GM19463 (cell line): ENCODE data around the gene CXCL10.
"Not testable (repeated sequence)": the region's sequence is repeated elsewhere in the genome, so short reads cannot be mapped to it uniquely, and the experiment has no call there.

Experiments used
- ATAC-seq: cut with Tn5 transposase; IDR thresholded peaks from one replicate; pipeline ENCODE4 v1.9.1; 2021; ENCODE audit warnings: mild to moderate bottlenecking, moderate library complexity; ENCODE audit not compliant: unreplicated experiment

The CXCL10 gene

GRCh38 chr4:76029300-76029699 lies 6.0 kb upstream of the CXCL10 start:
- ATAC-seq: no peak

DNA sequence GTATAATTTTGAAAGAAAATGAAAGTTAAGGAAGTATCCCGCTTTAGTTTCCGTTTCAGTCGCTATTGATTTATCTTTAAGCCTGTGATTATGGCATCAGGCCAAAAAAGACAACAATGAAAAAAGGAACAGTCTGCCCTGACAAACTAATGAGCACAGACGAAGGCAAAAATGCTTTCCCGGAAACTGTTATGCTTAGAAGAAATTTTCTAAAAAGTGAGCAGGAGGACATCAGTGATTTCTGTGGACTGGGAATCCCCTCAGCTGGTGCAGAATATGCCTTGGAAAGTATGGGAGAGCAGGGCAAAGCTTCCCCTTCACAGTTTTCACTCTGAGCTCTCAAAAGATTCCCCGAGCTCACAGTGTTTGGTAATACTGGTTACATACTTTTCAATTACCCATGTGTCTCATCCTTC lies 5.1 kb upstream of the CXCL10 start:
- ATAC-seq: no peak

DNA sequence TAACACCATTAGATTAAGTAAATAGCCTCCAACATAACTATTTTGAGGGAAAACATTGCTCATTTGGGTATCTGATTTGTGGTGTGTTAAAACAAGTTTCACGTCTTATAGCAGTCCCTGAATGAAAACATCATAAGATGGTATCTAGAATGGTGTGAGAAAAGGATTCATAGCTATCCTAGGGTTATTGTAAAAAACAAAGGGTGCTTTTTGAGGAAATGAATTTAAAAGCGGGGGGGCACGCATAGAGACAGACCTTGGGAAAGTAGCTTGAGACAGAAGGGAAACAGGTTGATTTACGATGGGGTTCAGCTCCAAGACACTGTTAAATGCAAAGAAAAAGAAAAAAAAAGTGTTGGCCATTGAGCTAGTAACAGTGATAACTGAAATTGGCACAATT lies 768 bp upstream of the CXCL10 start:
- ATAC-seq: no peak

DNA sequence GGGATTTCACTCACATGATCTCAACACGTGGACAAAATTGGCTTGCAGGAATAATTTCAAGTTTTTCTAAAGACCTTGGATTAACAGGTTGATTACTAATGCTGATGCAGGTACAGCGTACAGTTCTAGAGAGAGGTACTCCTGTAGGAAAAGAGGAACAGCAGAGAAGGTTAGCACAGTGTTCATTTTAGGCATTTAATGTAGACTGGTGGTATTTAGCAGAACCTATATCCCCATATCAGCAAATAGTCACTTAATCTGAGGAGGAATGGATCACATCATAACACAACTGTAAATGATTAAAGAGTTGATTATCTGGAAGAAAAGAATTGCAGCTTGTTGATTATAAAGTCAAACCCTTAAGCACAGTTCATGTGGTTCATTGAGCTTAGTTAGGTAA lies 620 bp downstream of the CXCL10 start:
- no peak for ATAC-seq

DNA sequence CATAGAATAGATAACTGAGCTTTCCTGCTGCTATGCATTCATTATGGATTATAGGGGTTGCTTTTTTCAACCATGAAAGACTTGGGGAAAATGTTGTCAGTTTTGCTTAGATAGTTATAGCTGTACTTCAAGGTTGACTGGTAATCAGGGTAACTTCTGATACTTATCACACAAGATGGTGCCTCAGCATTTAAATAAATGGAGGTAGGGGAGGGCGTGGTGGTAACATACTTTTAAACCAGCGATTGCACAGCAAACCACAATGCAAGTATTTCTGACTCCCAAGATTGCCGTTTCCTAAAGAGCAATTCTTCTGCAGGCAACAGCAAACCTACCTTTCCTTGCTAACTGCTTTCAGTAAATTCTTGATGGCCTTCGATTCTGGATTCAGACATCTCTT lies 1.3 kb downstream of the CXCL10 start:
- no peak for ATAC-seq

DNA sequence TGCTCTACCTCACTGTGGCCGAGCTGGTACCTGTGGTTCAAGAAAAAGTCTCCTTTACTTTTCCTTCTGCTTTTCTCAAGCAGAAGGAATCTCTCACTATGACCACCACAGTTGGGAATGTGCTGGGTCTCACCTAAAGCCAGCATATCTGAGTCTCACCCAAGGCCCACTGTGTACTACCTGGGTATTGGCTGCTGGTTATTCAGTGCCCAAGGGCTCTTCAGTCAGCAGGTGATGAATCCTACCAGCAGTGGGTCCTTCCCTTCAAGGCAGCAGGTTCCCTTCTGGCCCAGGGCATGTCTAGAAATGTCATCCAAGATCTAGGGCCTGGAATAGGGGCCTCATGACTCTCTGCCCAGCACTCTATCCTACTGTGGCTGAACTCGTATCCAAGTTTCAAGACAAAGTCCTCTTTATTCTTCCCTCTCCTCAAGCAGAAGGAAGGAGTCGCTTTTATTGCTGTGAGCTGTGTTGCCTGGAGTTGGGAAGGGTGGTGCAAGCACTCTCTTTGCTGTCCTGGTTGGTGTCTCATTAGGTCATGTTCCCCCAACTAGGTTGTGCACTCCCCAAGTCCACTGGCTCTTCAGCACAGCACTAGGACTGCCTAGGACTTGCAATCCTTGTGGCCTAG lies 6.1 kb downstream of the CXCL10 start:
- ATAC-seq: no peak

DNA sequence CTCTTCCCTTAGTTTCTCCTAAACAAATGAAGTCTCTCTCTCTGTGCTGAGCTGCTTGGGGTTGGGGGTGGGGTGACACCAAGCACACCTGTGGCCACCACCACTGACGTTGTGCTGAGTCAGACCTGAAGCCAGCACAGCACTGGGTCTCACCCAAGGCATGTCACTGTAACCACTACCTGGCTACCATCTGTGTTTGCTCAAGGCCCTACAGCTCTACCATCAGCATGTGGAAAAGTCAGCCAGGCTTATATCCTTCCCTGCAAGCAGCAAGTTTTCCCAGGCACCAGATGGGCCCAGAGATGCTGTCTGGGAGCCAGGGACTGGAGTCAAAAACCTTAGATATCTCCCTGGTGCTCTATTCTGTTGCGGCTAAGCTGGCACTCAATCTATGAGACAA lies 6.9 kb downstream of the CXCL10 start:
- ATAC-seq: peak; percentile 75

- ATAC-seq: no peak
Measured at GRCh38 chr4:76013540-76013939, 9.8 kb downstream of the CXCL10 start.

- no peak for ATAC-seq
Measured at GRCh38 chr4:76012388-76012801, 10.9 kb downstream of the CXCL10 start.

DNA sequence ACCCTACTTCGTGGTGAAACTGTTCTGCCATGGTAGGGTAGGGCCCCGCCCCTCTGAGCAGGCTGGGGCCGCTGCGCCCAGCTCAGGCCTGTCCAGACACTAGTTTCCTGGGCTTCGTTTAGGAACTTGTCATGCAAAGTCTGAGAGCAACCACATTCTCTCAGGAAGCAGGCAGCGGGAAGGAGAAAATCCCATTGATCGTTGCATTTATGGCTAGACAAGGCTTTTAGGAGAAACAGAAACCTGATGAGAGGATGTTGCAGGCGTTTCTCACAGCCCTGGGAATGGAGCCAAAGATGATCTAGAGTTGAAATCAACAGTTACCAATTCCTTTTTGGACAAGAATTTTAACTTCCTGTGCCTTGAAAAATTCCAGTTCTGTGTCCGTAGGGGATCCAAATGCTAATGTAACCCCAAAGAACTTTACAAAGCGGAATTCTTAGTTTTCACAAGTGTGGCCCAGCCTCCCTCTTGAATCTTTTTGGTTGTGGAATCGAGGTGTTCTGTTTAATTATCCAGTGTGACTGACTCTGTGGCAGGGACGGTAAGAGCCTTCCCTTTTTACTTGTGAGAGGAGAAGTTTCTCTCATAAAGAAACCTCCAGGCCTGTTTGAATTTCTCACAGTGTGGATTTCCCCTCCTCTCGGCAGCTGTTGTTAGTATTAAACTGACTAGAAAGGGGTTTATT lies 11.5 kb downstream of the CXCL10 start:
- ATAC-seq: peak; percentile 55

DNA sequence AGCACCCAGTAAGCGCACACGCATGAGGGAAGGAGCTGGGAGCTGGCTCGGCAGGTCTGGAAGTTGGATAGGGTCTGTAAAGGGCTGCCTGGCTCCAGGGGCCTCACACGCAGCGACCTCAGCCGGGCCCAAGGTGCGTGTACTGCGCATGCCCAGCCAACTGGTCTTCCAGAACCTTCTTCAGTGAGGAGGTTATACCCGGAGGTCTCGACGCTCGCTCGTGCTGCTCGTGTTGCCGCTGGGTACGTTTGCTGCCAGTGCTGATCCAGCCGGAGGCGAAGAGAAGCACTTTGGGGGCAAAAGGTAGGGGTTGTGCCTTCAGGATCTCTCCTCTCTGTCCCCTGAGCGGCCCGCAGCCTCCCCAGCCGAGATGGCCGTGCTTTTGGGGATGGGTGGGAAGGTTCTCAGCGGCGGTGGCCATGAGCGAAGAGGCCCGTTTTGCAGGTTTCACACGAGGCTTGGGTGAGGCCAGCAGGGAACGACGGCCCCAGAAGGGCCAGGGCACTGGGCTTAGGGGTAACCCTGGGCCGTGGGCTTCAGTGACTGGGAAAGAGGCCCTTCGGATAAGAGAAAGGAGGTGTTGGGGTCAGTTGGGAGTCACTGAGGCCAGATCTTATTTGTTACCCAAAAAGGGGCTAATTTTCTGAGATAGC lies 12.2 kb downstream of the CXCL10 start:
- no peak for ATAC-seq

- no peak for ATAC-seq
Measured at GRCh38 chr4:76010576-76010975, 12.7 kb downstream of the CXCL10 start.

GRCh38 chr4:76009311-76009710 lies 14.0 kb downstream of the CXCL10 start:
- no peak for ATAC-seq

- ATAC-seq: no peak
Measured at GRCh38 chr4:76007089-76007862, 16.0 kb downstream of the CXCL10 start, which contains the start of gene CXCL9. Gene CXCL9, minus strand, starts transcription at chr4:76007509. Its CDS starts 60 bp downstream, at chr4:76007449.

- ATAC-seq: no peak
Measured at GRCh38 chr4:76003620-76004019, 19.7 kb downstream of the CXCL10 start.

DNA sequence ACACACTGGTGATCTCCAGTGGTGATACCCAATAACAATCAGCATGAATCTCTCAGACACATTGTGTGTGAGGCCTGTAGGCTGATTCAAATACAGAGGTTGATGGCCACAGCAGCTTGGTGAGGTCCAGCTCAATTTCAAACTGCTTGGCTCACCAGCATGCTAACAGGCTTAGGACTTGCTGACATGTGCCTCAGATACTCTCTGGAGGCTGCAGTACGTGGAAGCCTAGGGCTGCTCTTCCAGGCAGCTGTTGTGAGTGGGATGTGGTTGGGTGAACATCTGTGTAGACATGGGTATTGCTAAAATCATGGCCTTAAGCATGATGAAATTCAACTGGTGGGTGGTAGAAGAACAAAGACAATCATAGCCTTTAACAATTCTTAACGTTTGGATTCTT lies 20.3 kb downstream of the CXCL10 start:
- no peak for ATAC-seq

- ATAC-seq: no peak
Measured at GRCh38 chr4:76002176-76002575, 21.1 kb downstream of the CXCL10 start.

DNA sequence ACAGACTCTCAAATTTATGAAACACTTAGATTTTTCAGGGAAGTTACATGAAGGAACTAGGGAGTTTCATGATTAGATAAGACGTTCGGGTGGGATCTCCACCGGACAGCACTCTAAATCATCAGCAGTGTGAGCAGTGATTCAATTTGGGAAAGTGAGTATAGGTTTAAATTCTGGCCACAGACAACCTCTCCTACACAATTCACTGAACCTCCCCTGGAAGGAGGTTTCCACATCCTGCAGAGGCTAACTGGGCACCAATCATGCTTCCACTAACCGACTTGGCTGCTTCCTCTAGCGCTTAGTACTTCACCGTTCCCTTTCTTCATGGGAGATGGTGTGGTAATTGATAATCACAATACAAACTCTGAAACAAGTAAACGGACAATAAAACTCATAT lies 21.6 kb downstream of the CXCL10 start:
- no peak for ATAC-seq

- ATAC-seq: no peak
Measured at GRCh38 chr4:76000279-76000678, 23.0 kb downstream of the CXCL10 start.

DNA sequence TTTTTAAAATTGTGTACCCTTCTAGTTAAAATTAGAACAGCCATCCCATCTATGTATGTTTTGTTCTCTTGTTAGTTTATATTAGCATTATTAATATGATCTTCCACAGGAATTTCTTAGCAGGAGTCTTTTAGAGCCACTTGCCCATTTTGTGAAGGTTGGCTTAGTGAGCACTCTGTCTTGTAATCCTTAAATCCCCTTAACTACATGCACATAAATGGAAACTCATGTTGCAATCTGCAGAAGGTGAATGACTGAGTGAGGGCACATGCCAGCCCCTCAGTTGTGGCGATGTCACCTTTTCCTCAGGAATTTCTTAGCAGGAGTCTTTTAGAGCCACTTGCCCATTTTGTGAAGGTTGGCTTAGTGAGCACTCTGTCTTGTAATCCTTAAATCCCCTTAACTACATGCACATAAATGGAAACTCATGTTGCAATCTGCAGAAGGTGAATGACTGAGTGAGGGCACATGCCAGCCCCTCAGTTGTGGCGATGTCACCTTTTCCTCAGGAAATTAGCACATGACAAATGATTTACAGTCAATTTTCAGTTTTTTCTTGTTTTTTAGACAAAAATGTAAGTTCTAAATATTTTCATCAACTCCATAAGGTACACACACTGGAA lies 24.7 kb downstream of the CXCL10 start:
- not testable (repeated sequence) for ATAC-seq

GRCh38 chr4:75997946-75998345 lies 25.4 kb downstream of the CXCL10 start:
- no peak for ATAC-seq
